Neural cell (in vitro differentiated cells): ENCODE measurements around the gene ANKRD45. TPM values are rescaled to one million over a fixed set of nuclear protein-coding genes. Genes with fewer than 3 reads are reported as not detected.

Source experiments
- H2AFZ ChIP-seq: fragments of 200-600, 300-800 bp; sonication (generic), shearing (Covaris generic); 2 replicates; pipeline ENCODE4 v1.6.0; 2014; ENCODE audit warnings: low read depth, mild to moderate bottlenecking, antibody characterized with exemption, low read length, moderate library complexity
- H3F3A ChIP-seq: fragments of 200-600 bp; shearing (Covaris generic); 2 replicates; pipeline ENCODE4 v1.6.1; 2016; ENCODE audit warnings: mild to moderate bottlenecking, moderate library complexity, mixed read lengths, antibody characterized with exemption, low read length; ENCODE audit not compliant: insufficient read depth, poor library complexity, severe bottlenecking
- H3K27ac ChIP-seq: fragments of 200-600, 300-800 bp; sonication (generic), shearing (Covaris generic); 2 replicates; pipeline ENCODE4 v1.5.1; 2014; ENCODE audit warnings: mild to moderate bottlenecking, low read length, moderate library complexity
- H3K27me3 ChIP-seq: fragments of 300-800, 200-600 bp; sonication (generic), shearing (Covaris generic); 2 replicates; pipeline ENCODE4 v1.6.0; 2014; ENCODE audit warnings: mild to moderate bottlenecking, low read depth, low read length, moderate library complexity; ENCODE audit not compliant: insufficient read depth
- H3K36me3 ChIP-seq: fragments of 300-800, 200-600 bp; sonication (generic), shearing (Covaris generic); 2 replicates; pipeline ENCODE4 v1.5.1; 2014; ENCODE audit warnings: mild to moderate bottlenecking, antibody characterized with exemption, low read length, moderate library complexity; ENCODE audit not compliant: insufficient read depth
- H3K4me2 ChIP-seq: fragments of 300-800, 200-600 bp; sonication (generic), shearing (Covaris generic); 2 replicates; pipeline ENCODE4 v1.6.0; 2014; ENCODE audit warnings: mild to moderate bottlenecking, low read length
- H3K4me3 ChIP-seq: fragments of 300-800, 200-600 bp; sonication (generic), shearing (Covaris generic); 2 replicates; pipeline ENCODE4 v1.5.1; 2014; ENCODE audit warnings: mild to moderate bottlenecking, low read length, moderate library complexity
- H3K79me2 ChIP-seq: fragments of 200-600 bp; shearing (Covaris generic); replicated peaks from 2 replicates; pipeline ENCODE4 v1.6.0; 2014; ENCODE audit warnings: mild to moderate bottlenecking, low read length, moderate library complexity; ENCODE audit not compliant: insufficient read depth
- H3K9ac ChIP-seq: fragments of 300-800, 200-600 bp; sonication (generic), shearing (Covaris generic); 2 replicates; pipeline ENCODE4 v1.6.1; 2016; ENCODE audit warnings: mild to moderate bottlenecking, low read length, mixed read lengths
- H3K9me2 ChIP-seq: fragments of 200-600 bp; shearing (Covaris generic); 2 replicates; pipeline ENCODE4 v1.6.1; 2016; ENCODE audit warnings: mild to moderate bottlenecking, low read length, mixed read lengths; ENCODE audit not compliant: insufficient read depth
- H3K9me3 ChIP-seq: fragments of 200-600, 300-800 bp; sonication (generic), shearing (Covaris generic); 2 replicates; pipeline ENCODE4 v1.6.1; 2016; ENCODE audit warnings: mild to moderate bottlenecking, mixed run types, low read length, moderate library complexity, mixed read lengths
- H4K20me1 ChIP-seq: fragments of 200-600 bp; shearing (Covaris generic); 2 replicates; pipeline ENCODE4 v1.6.1; 2016; ENCODE audit warnings: mild to moderate bottlenecking, mixed run types; ENCODE audit not compliant: insufficient read depth
- CTCF ChIP-seq: fragments of 450-650 bp; IDR thresholded peaks from 2 replicates; pipeline ENCODE4 v1.5.1; 2014; ENCODE audit warnings: antibody characterized with exemption, mild to moderate bottlenecking, moderate library complexity; ENCODE audit not compliant: poor library complexity, severe bottlenecking
- EP300 ChIP-seq: fragments of 450-650 bp; conservative IDR thresholded peaks from 2 replicates; pipeline ENCODE4 v1.6.1; 2014; ENCODE audit warnings: antibody characterized with exemption, mild to moderate bottlenecking, moderate library complexity; ENCODE audit not compliant: poor library complexity, severe bottlenecking
- EZH2 ChIP-seq: fragments of 200-600, 300-800 bp; shearing (Covaris generic), sonication (generic); IDR thresholded peaks from 2 replicates; pipeline ENCODE4 v1.6.1; 2014; ENCODE audit warnings: antibody characterized with exemption, low read length, borderline replicate concordance, mild to moderate bottlenecking; ENCODE audit not compliant: insufficient read depth, poor library complexity, severe bottlenecking
- MXI1 ChIP-seq: fragments of 450-650 bp; conservative IDR thresholded peaks from 2 replicates; pipeline ENCODE4 v1.6.1; 2014; ENCODE audit warnings: antibody characterized with exemption, mild to moderate bottlenecking; ENCODE audit not compliant: poor library complexity, severe bottlenecking
- POLR2AphosphoS5 ChIP-seq: IDR thresholded peaks from 2 replicates; pipeline ENCODE4 v1.6.1; 2012
- RAD21 ChIP-seq: fragments of 450-650 bp; conservative IDR thresholded peaks from 2 replicates; pipeline ENCODE4 v1.6.1; 2014; ENCODE audit warnings: antibody characterized with exemption, mild to moderate bottlenecking, moderate library complexity
- REST ChIP-seq: IDR thresholded peaks from 2 replicates; pipeline ENCODE4 v1.6.1; 2012; ENCODE audit warnings: borderline replicate concordance
- SMC3 ChIP-seq: fragments of 450-650 bp; conservative IDR thresholded peaks from 2 replicates; pipeline ENCODE4 v1.6.1; 2014; ENCODE audit warnings: antibody characterized with exemption, mild to moderate bottlenecking, moderate library complexity; ENCODE audit not compliant: poor library complexity
- TAF1 ChIP-seq: IDR thresholded peaks from 2 replicates; pipeline ENCODE4 v1.6.1; 2012; ENCODE audit warnings: low read depth
- polyA plus RNA-seq: library from polyadenylated mRNA; depleted of rRNA; stranded (reverse); fragments of >200 nt; gene quantifications from 2 replicates; pipeline ENCODE4 v1.2.3, GENCODE V29; 2014

Gene ANKRD45
- polyA plus RNA-seq, 1 donor from 2014 or later, result 8.7 TPM

GRCh38 chr1:173660306-173660705 lies 9.3 kb downstream of the ANKRD45 start:
- Histone ChIP-seq H3K9me2 (no peaks in the 10 kb centered on the region), H3K4me3 (no peak overlapping the region), H3K9me3 (peaks cover 5% of the 10 kb centered on the region), H3K4me2 (no peak overlapping the region), H3K27me3 (no peaks in the 10 kb centered on the region), H3F3A (no peaks in the 10 kb centered on the region), H3K36me3 (no peaks in the 10 kb centered on the region), H3K9ac (no peak overlapping the region), H3K27ac (no peak overlapping the region), H3K79me2 (no peaks in the 10 kb centered on the region), H4K20me1 (no peaks in the 10 kb centered on the region), H2AFZ (no peak overlapping the region)
- no peak for TF ChIP-seq POLR2AphosphoS5

- Histone ChIP-seq H3K9ac (no peak overlapping the region), H3F3A (no peaks in the 10 kb centered on the region), H3K9me2 (no peaks in the 10 kb centered on the region), H3K27me3 (no peaks in the 10 kb centered on the region), H3K36me3 (no peaks in the 10 kb centered on the region), H3K27ac (no peak overlapping the region), H2AFZ (no peak overlapping the region), H3K9me3 (no peaks in the 10 kb centered on the region), H3K79me2 (peaks cover 12% of the 10 kb centered on the region), H4K20me1 (no peaks in the 10 kb centered on the region), H3K4me2 (no peak overlapping the region), H3K4me3 (no peak overlapping the region)
- TF ChIP-seq RAD21 (no peak), CTCF (no peak), EZH2 (no peak), TAF1 (no peak), EP300 (no peak), MXI1 (no peak), REST (no peak), SMC3 (no peak), POLR2AphosphoS5 (no peak)
Observed at GRCh38 chr1:173648880-173649605, 20.6 kb downstream of the ANKRD45 start.
